Endothelial cell of umbilical vein (primary cell): ENCODE measurements around the gene KANK3. TPM values are rescaled to one million over a fixed set of nuclear protein-coding genes. Genes with fewer than 3 reads are reported as not detected.

Experiments used
- BruUV-seq: library from RNA; stranded (reverse); fragments of 400-500 nt; replicated peaks from 2 replicates; lab custom pipeline; 2021; lab: Mats Ljungman, UMichigan
- CTCF ChIA-PET: fragments of 300-600, 350-600 bp; sonication (Branson Sonifier 250); formaldehyde crosslinking; loops from one replicate; lab custom pipeline; 2021; ENCODE audit warnings: antibody characterized with exemption, inconsistent platforms; lab: Charles Lee
- POLR2A ChIA-PET: fragments of 300-600, 350-600 bp; sonication (Branson Sonifier 250); formaldehyde crosslinking; loops from one replicate; lab custom pipeline; 2021; ENCODE audit warnings: antibody characterized with exemption, inconsistent platforms; lab: Charles Lee
- DNase-seq: peaks from one replicate; pipeline ENCODE4 v3.0.0-alpha.2; 2011; ENCODE audit warnings: low read depth, low spot score
- FAIRE-seq: peaks from 2 replicates; lab custom pipeline; 2011; peaks lifted over from hg19 to GRCh38; lab: Jason Lieb, UNC
- H2AFZ ChIP-seq: 2 replicates; pipeline ENCODE4 v1.6.0; 2012; ENCODE audit warnings: low read depth, low read length, control low read depth, inconsistent platforms
- H3K27ac ChIP-seq: 2 replicates; pipeline ENCODE4 v1.5.1; 2011; ENCODE audit warnings: low read depth, mild to moderate bottlenecking, control low read depth, low read length, moderate library complexity; ENCODE audit not compliant: insufficient read depth
- H3K27me3 ChIP-seq, 2 experiments: 2 replicates each; pipeline versions ENCODE4 v1.6.0 to v1.6.1; 2011; ENCODE audit warnings: low read length in 2 of 2, mixed read lengths in 1 of 2; ENCODE audit not compliant: control insufficient read depth in 2 of 2, insufficient read depth in 2 of 2
- H3K36me3 ChIP-seq, 2 experiments: 2 replicates in 1 of 2; 3 replicates in 1 of 2; pipeline ENCODE4 v1.5.1; 2011; ENCODE audit warnings: low read length in 2 of 2, mild to moderate bottlenecking in 1 of 2, moderate library complexity in 1 of 2; ENCODE audit not compliant: control insufficient read depth in 2 of 2, insufficient read depth in 2 of 2; ENCODE audit errors: extremely low read depth in 1 of 2
- H3K4me1 ChIP-seq: 3 replicates; pipeline ENCODE4 v1.5.1; 2011; ENCODE audit warnings: mild to moderate bottlenecking, low read length; ENCODE audit not compliant: control insufficient read depth, insufficient read depth; ENCODE audit errors: extremely low read depth
- H3K4me2 ChIP-seq: 2 replicates; pipeline ENCODE4 v1.6.1; 2011; ENCODE audit warnings: low read length, control low read depth, mixed read lengths; ENCODE audit not compliant: insufficient read depth
- H3K4me3 ChIP-seq, 3 experiments: fragments of 200-600 bp in 1 of 3; sonication (generic), shearing (Covaris generic) in 1 of 3; replicated peaks in 1 of 3; 2 replicates each; pipeline ENCODE4 v1.5.1; 2011 to 2016; ENCODE audit warnings: control low read depth in 3 of 3, low read length in 3 of 3, mild to moderate bottlenecking in 2 of 3, inconsistent platforms in 1 of 3, low read depth in 1 of 3, moderate library complexity in 1 of 3; ENCODE audit not compliant: insufficient read depth in 1 of 3
- H3K79me2 ChIP-seq: 2 replicates; pipeline ENCODE4 v1.6.0; 2012; ENCODE audit warnings: low read length, inconsistent platforms; ENCODE audit not compliant: control insufficient read depth, insufficient read depth
- H3K9ac ChIP-seq: replicated peaks from 2 replicates; pipeline ENCODE3; 2011; ENCODE audit warnings: low read length, control low read depth; ENCODE audit not compliant: insufficient read depth; ENCODE audit errors: extremely low read depth
- H3K9me1 ChIP-seq: replicated peaks from 3 replicates; pipeline ENCODE4 v1.6.0; 2011; ENCODE audit warnings: mild to moderate bottlenecking, low read length; ENCODE audit not compliant: control insufficient read depth, insufficient read depth; ENCODE audit errors: extremely low read depth
- H3K9me3 ChIP-seq: replicated peaks from 2 replicates; pipeline ENCODE4 v1.5.1; 2012; ENCODE audit warnings: low read length, inconsistent platforms; ENCODE audit not compliant: control insufficient read depth, insufficient read depth
- H4K20me1 ChIP-seq: replicated peaks from 2 replicates; pipeline ENCODE3; 2011; ENCODE audit warnings: mild to moderate bottlenecking, low read length; ENCODE audit not compliant: control insufficient read depth, insufficient read depth; ENCODE audit errors: extremely low read depth
- GATA2 ChIP-seq: IDR thresholded peaks from 2 replicates; pipeline ENCODE4 v1.7.0; 2011; ENCODE audit warnings: low read depth, mild to moderate bottlenecking, moderate library complexity, mixed read lengths, low read length; ENCODE audit not compliant: insufficient read length, insufficient read depth
- POLR2AphosphoS5 ChIP-seq: IDR thresholded peaks from 2 replicates; pipeline ENCODE4 v1.6.1; 2012; ENCODE audit warnings: low read depth, mild to moderate bottlenecking, control low read depth, low read length, moderate library complexity; ENCODE audit not compliant: insufficient read depth
- dilution Hi-C: fragments of 300-500 bp; cut with MboI; formaldehyde crosslinking; loops from one replicate; pipeline ENCODE4 v1.15.0; 2019; ENCODE audit warnings: low sequenced_read_pairs; ENCODE audit not compliant: extremely low pct_ligation_motif_present
- intact Hi-C: fragments of 100-400 bp; cut with micrococcal nuclease; formaldehyde crosslinking; loops from one replicate; pipeline ENCODE4 v1.10.0; 2022
- polyA plus RNA-seq, 4 experiments: library from polyadenylated mRNA; depleted of rRNA in 3 of 4; stranded (reverse) in 3 of 4; unstranded in 1 of 4; fragments of >200 nt; gene quantifications; 2 replicates each; pipeline versions ENCODE4 v1.2.1 to v1.2.3, GENCODE V29; 2011 to 2012; ENCODE audit warnings: missing spikeins in 1 of 4
- total RNA-seq: library from RNA; stranded (reverse); gene quantifications from 2 replicates; pipeline ENCODE4 v1.2.3, GENCODE V29; 2021
- TF ChIP-seq, protein P1 (sequence below): IDR thresholded peaks from 2 replicates; pipeline ENCODE4 v1.6.1; 2011; ENCODE audit not compliant: insufficient read depth, insufficient read length
- TF ChIP-seq, protein P2 (sequence below), 2 donors: IDR thresholded peaks; 1 replicate in 1 of 2; 2 replicates in 1 of 2; pipeline ENCODE4 v1.5.1; 2011; ENCODE audit warnings: low read length in 2 of 2, mild to moderate bottlenecking in 2 of 2, moderate library complexity in 2 of 2, control low read depth in 1 of 2, inconsistent platforms in 1 of 2, low read depth in 1 of 2; ENCODE audit not compliant: insufficient read depth in 1 of 2; ENCODE audit errors: extremely low read depth in 1 of 2

Gene KANK3
- total and polyA plus RNA-seq, 2 donors (not counting 3 experiments of a cell fraction or from before 2014, with no cell fraction given) = 22.1 to 30.0 TPM

- H2AFZ ChIP-seq = no peak overlapping the region
- no peaks in the 10 kb centered on the region for H3K27me3 ChIP-seq
- ChIA-PET CTCF (no interaction called here), POLR2A (no interaction called here)
- FAIRE-seq = peak; percentile 50
- no peaks in the 10 kb centered on the region for H3K9me1 ChIP-seq
- no peaks in the 10 kb centered on the region for H3K9me3 ChIP-seq
- dilution Hi-C loops (no loop called here), intact Hi-C loops (no loop called here)
- no peak for DNase-seq
- no peaks in the 10 kb centered on the region for H4K20me1 ChIP-seq
- TF ChIP-seq, protein P1, sequence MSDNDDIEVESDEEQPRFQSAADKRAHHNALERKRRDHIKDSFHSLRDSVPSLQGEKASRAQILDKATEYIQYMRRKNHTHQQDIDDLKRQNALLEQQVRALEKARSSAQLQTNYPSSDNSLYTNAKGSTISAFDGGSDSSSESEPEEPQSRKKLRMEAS = no peak
- no peak for TF ChIP-seq GATA2
- no peak for TF ChIP-seq POLR2AphosphoS5
- TF ChIP-seq, protein P2, sequence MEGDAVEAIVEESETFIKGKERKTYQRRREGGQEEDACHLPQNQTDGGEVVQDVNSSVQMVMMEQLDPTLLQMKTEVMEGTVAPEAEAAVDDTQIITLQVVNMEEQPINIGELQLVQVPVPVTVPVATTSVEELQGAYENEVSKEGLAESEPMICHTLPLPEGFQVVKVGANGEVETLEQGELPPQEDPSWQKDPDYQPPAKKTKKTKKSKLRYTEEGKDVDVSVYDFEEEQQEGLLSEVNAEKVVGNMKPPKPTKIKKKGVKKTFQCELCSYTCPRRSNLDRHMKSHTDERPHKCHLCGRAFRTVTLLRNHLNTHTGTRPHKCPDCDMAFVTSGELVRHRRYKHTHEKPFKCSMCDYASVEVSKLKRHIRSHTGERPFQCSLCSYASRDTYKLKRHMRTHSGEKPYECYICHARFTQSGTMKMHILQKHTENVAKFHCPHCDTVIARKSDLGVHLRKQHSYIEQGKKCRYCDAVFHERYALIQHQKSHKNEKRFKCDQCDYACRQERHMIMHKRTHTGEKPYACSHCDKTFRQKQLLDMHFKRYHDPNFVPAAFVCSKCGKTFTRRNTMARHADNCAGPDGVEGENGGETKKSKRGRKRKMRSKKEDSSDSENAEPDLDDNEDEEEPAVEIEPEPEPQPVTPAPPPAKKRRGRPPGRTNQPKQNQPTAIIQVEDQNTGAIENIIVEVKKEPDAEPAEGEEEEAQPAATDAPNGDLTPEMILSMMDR (IDR thresholded peaks at IDR 0.05; ENCODE audit: extremely low read depth in 1 of 2, insufficient read depth in 1 of 2, low read depth in 1 of 2, low read length in 2 of 2) = no peak
- H3K4me1 ChIP-seq = peaks cover 12% of the 10 kb centered on the region
- H3K36me3 ChIP-seq = peaks cover 0 to 4% of the 10 kb centered on the region in 2 experiments
- H3K4me3 ChIP-seq = no peak overlapping the region
- H3K9ac ChIP-seq = no peak overlapping the region
- peak overlapping the region; percentile 49 for H3K4me2 ChIP-seq
- no TSS peak for BruUV-seq
- peaks cover 11% of the 10 kb centered on the region for H3K79me2 ChIP-seq
- H3K27ac ChIP-seq = no peak overlapping the region
Observed at GRCh38 chr19:8306235-8307054, 36.6 kb downstream of the KANK3 start.
